Activated naive CD4-positive, alpha-beta T cell treated with anti-CD3 and anti-CD28 coated beads, Interleukin-2, amount 50 U/mL, for 24 hours (primary cell): ENCODE results near the gene GNB1L.

ENCODE experiments used
- H3K27ac Mint-ChIP-seq: one replicate; pipeline ENCODE4 v1.8.0; 2021; ENCODE audit warnings: mild to moderate bottlenecking, mixed read lengths
- H3K27me3 Mint-ChIP-seq: one replicate; pipeline ENCODE4 v1.8.0; 2021; ENCODE audit warnings: mixed read lengths
- H3K36me3 Mint-ChIP-seq: one replicate; pipeline ENCODE4 v1.8.0; 2021; ENCODE audit warnings: mixed read lengths
- H3K4me1 Mint-ChIP-seq: one replicate; pipeline ENCODE4 v1.8.0; 2021; ENCODE audit warnings: mixed read lengths
- H3K4me3 Mint-ChIP-seq: one replicate; pipeline ENCODE4 v1.8.0; 2021; ENCODE audit warnings: mild to moderate bottlenecking, mixed read lengths
- H3K9me3 Mint-ChIP-seq: one replicate; pipeline ENCODE4 v1.8.0; 2021; ENCODE audit warnings: mixed read lengths

The GNB1L gene

GRCh38 chr22:19873138-19873959 lies 18.7 kb upstream of the GNB1L start:
- H3K4me3 Mint-ChIP-seq = no peak overlapping the region
- H3K27ac Mint-ChIP-seq = no peak overlapping the region
- H3K9me3 Mint-ChIP-seq = no peaks in the 10 kb centered on the region
- H3K36me3 Mint-ChIP-seq = no peaks in the 10 kb centered on the region
- H3K4me1 Mint-ChIP-seq = peaks cover 10% of the 10 kb centered on the region
- no peaks in the 10 kb centered on the region for H3K27me3 Mint-ChIP-seq

DNA sequence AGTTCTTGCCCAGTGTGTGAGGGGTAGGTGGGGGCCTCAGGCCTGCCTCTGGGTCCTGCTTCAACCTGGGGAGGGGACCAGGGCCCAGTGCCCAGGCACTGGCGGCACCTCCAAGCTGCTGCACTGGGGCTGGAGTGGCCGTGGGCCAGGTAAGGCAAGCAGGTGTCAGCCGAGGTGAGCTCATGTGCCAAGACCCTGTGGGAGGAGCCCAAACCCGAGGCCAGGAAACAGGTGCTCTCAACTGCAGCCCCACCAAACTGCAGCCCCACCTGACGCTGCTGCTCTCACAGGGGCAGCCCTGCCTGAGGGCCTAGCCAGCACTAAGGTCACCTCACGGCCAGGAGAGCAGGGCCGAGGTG lies 18.1 kb upstream of the GNB1L start:
- no peak overlapping the region for H3K4me3 Mint-ChIP-seq
- peaks cover 10% of the 10 kb centered on the region for H3K4me1 Mint-ChIP-seq
- no peaks in the 10 kb centered on the region for H3K27me3 Mint-ChIP-seq
- no peaks in the 10 kb centered on the region for H3K9me3 Mint-ChIP-seq
- H3K36me3 Mint-ChIP-seq = no peaks in the 10 kb centered on the region
- no peak overlapping the region for H3K27ac Mint-ChIP-seq

- peaks cover 10% of the 10 kb centered on the region for H3K4me1 Mint-ChIP-seq
- no peak overlapping the region for H3K4me3 Mint-ChIP-seq
- H3K27me3 Mint-ChIP-seq = no peaks in the 10 kb centered on the region
- H3K9me3 Mint-ChIP-seq = no peaks in the 10 kb centered on the region
- H3K36me3 Mint-ChIP-seq = no peaks in the 10 kb centered on the region
- H3K27ac Mint-ChIP-seq = no peak overlapping the region
Observed at GRCh38 chr22:19871845-19872778, 17.4 kb upstream of the GNB1L start.

- H3K4me1 Mint-ChIP-seq = peaks cover 10% of the 10 kb centered on the region
- H3K27me3 Mint-ChIP-seq = no peaks in the 10 kb centered on the region
- no peaks in the 10 kb centered on the region for H3K9me3 Mint-ChIP-seq
- H3K27ac Mint-ChIP-seq = no peak overlapping the region
- H3K36me3 Mint-ChIP-seq = no peaks in the 10 kb centered on the region
- no peak overlapping the region for H3K4me3 Mint-ChIP-seq
Observed at GRCh38 chr22:19871023-19871844, 16.6 kb upstream of the GNB1L start.

GRCh38 chr22:19870153-19871022 lies 15.7 kb upstream of the GNB1L start:
- no peak overlapping the region for H3K27ac Mint-ChIP-seq
- no peaks in the 10 kb centered on the region for H3K36me3 Mint-ChIP-seq
- no peaks in the 10 kb centered on the region for H3K9me3 Mint-ChIP-seq
- no peaks in the 10 kb centered on the region for H3K27me3 Mint-ChIP-seq
- H3K4me3 Mint-ChIP-seq = no peak overlapping the region
- peaks cover 13% of the 10 kb centered on the region for H3K4me1 Mint-ChIP-seq

GRCh38 chr22:19869497-19870152 lies 15.0 kb upstream of the GNB1L start:
- no peak overlapping the region for H3K27ac Mint-ChIP-seq

DNA sequence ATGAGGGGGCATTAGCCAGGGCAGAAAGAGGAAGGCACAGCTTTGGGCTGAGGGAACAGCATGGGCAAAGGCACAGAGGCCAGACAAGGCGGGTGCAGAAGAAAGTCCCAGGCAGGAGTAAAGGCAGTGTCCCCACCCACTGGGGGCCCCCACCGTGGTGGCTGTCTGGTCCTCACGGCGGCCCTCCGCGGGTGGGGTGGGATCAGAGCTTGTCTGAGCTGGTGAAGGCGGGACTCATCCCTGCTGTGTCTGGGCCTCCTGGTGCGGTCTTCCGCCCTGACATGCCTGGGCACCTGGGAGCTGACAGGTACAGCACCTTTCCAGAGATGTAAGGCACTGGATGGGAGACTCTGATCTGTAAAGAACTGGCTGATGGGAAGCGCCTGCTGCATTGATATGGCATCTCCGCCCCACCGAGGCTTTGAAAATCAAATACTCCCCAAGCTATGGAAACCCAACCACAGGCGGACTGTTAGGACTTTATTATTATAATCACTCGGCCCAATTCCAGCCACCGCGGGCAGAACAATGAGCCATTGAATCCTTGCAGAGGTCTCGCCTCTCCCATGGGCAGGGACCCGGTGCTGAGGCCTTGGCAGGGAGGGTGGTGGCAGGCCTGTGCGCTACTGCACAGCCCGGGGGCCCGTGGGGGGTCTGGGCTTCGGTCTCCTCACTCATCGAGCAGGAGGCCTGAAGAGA lies 14.2 kb upstream of the GNB1L start:
- Mint-ChIP-seq H3K4me3 (no peak overlapping the region), H3K27ac (no peak overlapping the region), H3K36me3 (no peaks in the 10 kb centered on the region), H3K9me3 (no peaks in the 10 kb centered on the region), H3K27me3 (no peaks in the 10 kb centered on the region), H3K4me1 (peaks cover 8% of the 10 kb centered on the region)

More at GRCh38 chr22:19869497-19870152, 15.0 kb upstream of the GNB1L start:
- Mint-ChIP-seq H3K4me1 (peaks cover 15% of the 10 kb centered on the region), H3K9me3 (no peaks in the 10 kb centered on the region), H3K36me3 (no peaks in the 10 kb centered on the region), H3K4me3 (no peak overlapping the region), H3K27me3 (no peaks in the 10 kb centered on the region)

DNA sequence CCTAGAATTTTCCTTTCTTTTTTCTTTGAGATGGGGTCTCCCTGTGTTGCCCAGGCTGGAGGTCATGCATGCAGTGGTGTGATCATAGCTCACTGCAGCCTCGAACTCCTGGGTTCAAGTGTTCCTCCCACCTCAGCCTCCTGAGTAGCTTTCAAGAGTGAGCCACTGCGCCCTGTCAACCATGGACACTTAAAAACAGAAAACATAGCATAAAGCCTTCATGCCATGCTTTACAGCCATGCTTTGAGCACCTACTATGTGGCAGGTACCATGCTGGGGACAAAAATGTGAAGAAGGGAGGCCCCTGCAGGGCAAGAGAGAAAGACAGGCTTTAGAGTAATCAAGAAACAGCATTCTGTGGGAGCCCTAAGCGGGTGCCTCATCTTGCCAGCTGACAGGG lies 13.7 kb upstream of the GNB1L start:
- Mint-ChIP-seq H3K27ac (no peak overlapping the region), H3K36me3 (no peaks in the 10 kb centered on the region), H3K9me3 (no peaks in the 10 kb centered on the region)

DNA sequence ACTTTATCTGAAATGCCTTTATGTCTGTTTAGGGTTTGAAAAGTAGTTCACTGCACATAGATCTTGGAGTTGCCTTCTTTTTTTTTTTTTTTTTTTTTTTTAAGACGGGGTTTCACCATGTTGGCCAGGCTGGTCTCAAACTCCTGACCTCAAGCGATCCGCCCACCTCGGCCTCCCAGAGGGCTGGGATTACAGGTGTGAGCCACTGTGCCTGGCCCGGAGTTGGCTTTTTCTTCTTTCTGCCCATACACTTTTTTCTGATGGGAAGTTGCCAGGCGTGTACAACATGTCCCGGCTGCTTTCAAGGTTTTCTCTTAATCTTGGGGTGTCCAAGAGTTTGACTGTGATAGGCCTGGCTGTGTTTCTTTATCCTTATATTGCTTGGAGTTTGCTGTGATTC lies 12.9 kb upstream of the GNB1L start:
- H3K9me3 Mint-ChIP-seq = no peaks in the 10 kb centered on the region
- no peak overlapping the region for H3K4me3 Mint-ChIP-seq
- no peak overlapping the region for H3K27ac Mint-ChIP-seq
- peaks cover 15% of the 10 kb centered on the region for H3K4me1 Mint-ChIP-seq
- H3K36me3 Mint-ChIP-seq = no peaks in the 10 kb centered on the region
- H3K27me3 Mint-ChIP-seq = no peaks in the 10 kb centered on the region

More for the DNA sequence above, 13.7 kb upstream of the GNB1L start:
- Mint-ChIP-seq H3K27me3 (no peaks in the 10 kb centered on the region), H3K4me1 (peaks cover 14% of the 10 kb centered on the region), H3K4me3 (no peak overlapping the region)

GRCh38 chr22:19866665-19867009 lies 12.0 kb upstream of the GNB1L start:
- Mint-ChIP-seq H3K4me1 (peaks cover 15% of the 10 kb centered on the region), H3K36me3 (no peaks in the 10 kb centered on the region), H3K27ac (no peak overlapping the region), H3K9me3 (no peaks in the 10 kb centered on the region), H3K4me3 (no peak overlapping the region), H3K27me3 (no peaks in the 10 kb centered on the region)

GRCh38 chr22:19865141-19865829 lies 10.6 kb upstream of the GNB1L start:
- Mint-ChIP-seq H3K4me1 (peaks cover 21% of the 10 kb centered on the region), H3K4me3 (no peak overlapping the region), H3K27me3 (no peaks in the 10 kb centered on the region), H3K27ac (no peak overlapping the region), H3K36me3 (no peaks in the 10 kb centered on the region), H3K9me3 (no peaks in the 10 kb centered on the region)

DNA sequence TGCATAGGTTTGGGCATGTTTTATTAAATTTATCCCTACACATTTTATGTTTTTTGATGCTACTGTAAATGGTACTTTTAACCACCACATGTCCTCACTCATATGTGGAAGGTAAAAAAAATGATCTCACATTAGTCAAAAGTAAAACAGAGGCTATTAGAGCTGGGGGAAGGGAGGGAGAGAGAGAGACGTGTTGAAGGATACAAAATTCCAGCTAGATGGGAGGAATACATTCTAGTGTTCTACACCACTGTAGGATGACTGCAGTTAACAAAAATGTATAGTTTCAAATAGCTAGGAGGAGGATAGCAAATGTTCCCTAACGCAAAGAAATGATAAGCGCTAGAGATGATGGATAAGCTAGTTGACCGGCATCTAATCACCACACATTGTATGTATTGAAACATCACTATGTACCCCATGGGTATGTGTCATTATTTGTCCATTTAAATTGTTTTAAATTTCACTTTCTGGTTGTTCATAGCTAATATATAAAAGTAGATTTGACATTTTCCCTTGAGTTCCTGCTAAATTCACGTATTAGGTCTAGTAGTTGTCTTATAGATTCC lies 9.9 kb upstream of the GNB1L start:
- no peaks in the 10 kb centered on the region for H3K36me3 Mint-ChIP-seq
- peak overlapping the region; percentile 36 for H3K27ac Mint-ChIP-seq
- no peaks in the 10 kb centered on the region for H3K27me3 Mint-ChIP-seq
- no peak overlapping the region for H3K4me3 Mint-ChIP-seq
- peaks cover 25% of the 10 kb centered on the region for H3K4me1 Mint-ChIP-seq
- no peaks in the 10 kb centered on the region for H3K9me3 Mint-ChIP-seq

- Mint-ChIP-seq H3K4me3 (no peak overlapping the region), H3K9me3 (no peaks in the 10 kb centered on the region), H3K4me1 (peaks cover 31% of the 10 kb centered on the region), H3K27me3 (no peaks in the 10 kb centered on the region), H3K36me3 (no peaks in the 10 kb centered on the region), H3K27ac (peak overlapping the region; percentile 35)
Observed at GRCh38 chr22:19863571-19863970, 8.9 kb upstream of the GNB1L start.
